ENCODE data around the gene KDM4B.

- no peak for TF ChIP-seq CTCF (IDR thresholded peaks at IDR 0.05; ENCODE audit: low read depth, low read length, poor library complexity, severe bottlenecking)
- no peak for TF ChIP-seq EZH2phosphoT487 (IDR thresholded peaks at IDR 0.05; ENCODE audit: borderline replicate concordance, low read length)
Measured at GRCh38 chr19:4997297-4997696, 28.4 kb downstream of the KDM4B start.
